K562 (cell line): ENCODE results near the gene ZNF625. TPM values are rescaled to one million over a fixed set of nuclear protein-coding genes. Genes with fewer than 3 reads are reported as not detected.

ENCODE experiments used
- COPS2 ChIP-seq: fragments of 450-650 bp; conservative IDR thresholded peaks from 2 replicates; pipeline ENCODE4 v1.6.1; 2016; ENCODE audit warnings: mild to moderate bottlenecking, moderate library complexity
- DIDO1 ChIP-seq: fragments of 450-650 bp; IDR thresholded peaks from 2 replicates; pipeline ENCODE4 v1.6.1; 2016; ENCODE audit warnings: low read depth, missing biosample characterization, missing genetic modification characterization
- HDAC1 ChIP-seq, 2 experiments: fragments of 450-650 bp; IDR thresholded peaks; 2 replicates each; pipeline ENCODE4 v1.6.1; 2016 to 2017; ENCODE audit warnings: inconsistent platforms in 1 of 2, mild to moderate bottlenecking in 1 of 2, moderate library complexity in 1 of 2
- HNRNPUL1 ChIP-seq: fragments of 200-400 bp; formaldehyde crosslinking; IDR thresholded peaks from 2 replicates; pipeline ENCODE4 v1.6.1; 2017; ENCODE audit warnings: low read length
- KDM4B ChIP-seq, 2 experiments: fragments of 450-650 bp in 1 of 2; sonication (generic) in 1 of 2; IDR thresholded peaks; 2 replicates each; pipeline ENCODE4 v1.6.1; 2016 to 2017; ENCODE audit warnings: borderline replicate concordance in 2 of 2, antibody characterized with exemption in 1 of 2, low read depth in 1 of 2, mild to moderate bottlenecking in 1 of 2
- NONO ChIP-seq, 2 experiments: fragments of 200-400 bp in 1 of 2; fragments of 450-650 bp in 1 of 2; formaldehyde crosslinking in 1 of 2; IDR thresholded peaks; 2 replicates each; pipeline ENCODE4 v1.6.1; 2017; ENCODE audit warnings: low read depth in 2 of 2, mild to moderate bottlenecking in 2 of 2, moderate library complexity in 2 of 2, low read length in 1 of 2
- RBFOX2 ChIP-seq: fragments of 200-400 bp; formaldehyde crosslinking; IDR thresholded peaks from 2 replicates; pipeline ENCODE4 v1.6.1; 2017; ENCODE audit warnings: low read depth, mild to moderate bottlenecking, low read length, moderate library complexity
- U2AF1 ChIP-seq: fragments of 200-400 bp; formaldehyde crosslinking; optimal IDR thresholded peaks from 2 replicates; pipeline ENCODE3; 2017; ENCODE audit warnings: mild to moderate bottlenecking, low read depth, low read length, moderate library complexity
- ZNF165 ChIP-seq: fragments of 250-450 bp; sonication (Bioruptor Pico); IDR thresholded peaks from 2 replicates; pipeline ENCODE4 v1.4.0; 2020; ENCODE audit warnings: borderline replicate concordance
- polyA plus RNA-seq, 8 experiments: library from polyadenylated mRNA; depleted of rRNA in 4 of 8; stranded (reverse) in 5 of 8; unstranded in 3 of 8; fragments of >200 nt; fragmentation: Nextera tagmentation in 2 of 8; fragmentation: Illumina TruSeq in 1 of 8; extraction: Ambion mirVana in 2 of 8; extraction: Trizol in 1 of 8; gene quantifications; 2 replicates each; pipeline versions ENCODE4 v1.2.1 to v1.2.3, GENCODE V29; 2011 to 2014; ENCODE audit warnings: inconsistent platforms in 1 of 8, missing spikeins in 1 of 8
- total RNA-seq, 7 experiments: library from RNA; depleted of rRNA in 6 of 7; stranded (reverse); fragments of >200 nt in 6 of 7; fragmentation: Illumina TruSeq in 2 of 7; extraction: Trizol in 2 of 7; gene quantifications; 2 replicates each; pipeline versions ENCODE4 v1.2.1 to v1.2.3, GENCODE V29; 2011 to 2021; ENCODE audit warnings: low replicate concordance in 1 of 7
- TF ChIP-seq, protein P1 (sequence below), 2 experiments: fragments of 450-650 bp; formaldehyde crosslinking in 1 of 2; IDR thresholded peaks; 2 replicates each; pipeline versions ENCODE4 v1.4.0 to v1.6.1; 2014 to 2020; ENCODE audit warnings: mild to moderate bottlenecking in 2 of 2, borderline replicate concordance in 1 of 2, low read depth in 1 of 2
- TF ChIP-seq, protein P2 (sequence below): fragments of 450-650 bp; formaldehyde crosslinking; IDR thresholded peaks from 2 replicates; pipeline ENCODE4 v1.4.0; 2020; ENCODE audit warnings: mild to moderate bottlenecking, mixed read lengths
- TF ChIP-seq, protein P3 (sequence below): IDR thresholded peaks from 2 replicates; pipeline ENCODE4 v1.6.1; 2012; ENCODE audit warnings: low read depth, low read length, improper control_type of control experiment, borderline replicate concordance
- TF ChIP-seq, protein P4 (sequence below): fragments of 450-650 bp; IDR thresholded peaks from 2 replicates; pipeline ENCODE4 v1.6.1; 2016; ENCODE audit warnings: antibody characterized with exemption

The ZNF625 gene
- total and polyA plus RNA-seq, 9 of the 15 experiments (the other 6 are each of a cell fraction or from before 2014, with no cell fraction given) = 0.07 to 0.09 TPM; not detected in 7

DNA sequence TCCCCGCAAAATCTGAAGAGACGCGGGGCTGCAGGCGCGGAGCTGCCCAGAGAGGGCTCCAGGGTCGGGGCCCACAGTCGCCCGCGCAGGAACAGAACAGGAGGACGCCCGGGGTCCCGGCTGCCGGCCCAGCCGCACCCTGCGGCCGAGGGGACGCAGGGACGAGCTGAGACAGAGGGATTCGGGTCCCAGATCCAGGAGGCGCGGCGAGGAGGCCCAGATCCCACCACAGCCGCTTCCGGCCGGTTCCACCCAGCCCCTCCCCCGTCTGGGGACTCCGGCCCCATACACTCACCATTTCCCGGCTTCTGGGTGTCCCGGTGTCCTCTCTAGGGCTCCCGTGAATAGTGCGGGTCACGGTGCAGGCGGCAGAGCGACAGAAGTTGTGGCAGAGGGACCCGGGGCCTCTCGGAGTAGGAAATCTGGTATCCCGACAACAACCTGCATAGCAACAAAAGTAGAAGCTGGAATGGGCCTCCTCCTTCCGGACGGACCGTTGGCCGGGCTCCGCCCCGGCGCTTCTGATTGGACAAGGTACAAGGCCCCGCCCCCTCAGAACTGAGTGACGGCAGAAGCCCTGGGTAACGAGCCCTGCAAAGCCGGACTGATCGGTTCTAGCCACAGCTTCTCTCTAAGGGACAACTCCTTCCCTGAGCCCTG lies 16.5 kb downstream of the ZNF625 start, which contains the start of gene ZNF20 (continued):
- TF ChIP-seq, protein P1, sequence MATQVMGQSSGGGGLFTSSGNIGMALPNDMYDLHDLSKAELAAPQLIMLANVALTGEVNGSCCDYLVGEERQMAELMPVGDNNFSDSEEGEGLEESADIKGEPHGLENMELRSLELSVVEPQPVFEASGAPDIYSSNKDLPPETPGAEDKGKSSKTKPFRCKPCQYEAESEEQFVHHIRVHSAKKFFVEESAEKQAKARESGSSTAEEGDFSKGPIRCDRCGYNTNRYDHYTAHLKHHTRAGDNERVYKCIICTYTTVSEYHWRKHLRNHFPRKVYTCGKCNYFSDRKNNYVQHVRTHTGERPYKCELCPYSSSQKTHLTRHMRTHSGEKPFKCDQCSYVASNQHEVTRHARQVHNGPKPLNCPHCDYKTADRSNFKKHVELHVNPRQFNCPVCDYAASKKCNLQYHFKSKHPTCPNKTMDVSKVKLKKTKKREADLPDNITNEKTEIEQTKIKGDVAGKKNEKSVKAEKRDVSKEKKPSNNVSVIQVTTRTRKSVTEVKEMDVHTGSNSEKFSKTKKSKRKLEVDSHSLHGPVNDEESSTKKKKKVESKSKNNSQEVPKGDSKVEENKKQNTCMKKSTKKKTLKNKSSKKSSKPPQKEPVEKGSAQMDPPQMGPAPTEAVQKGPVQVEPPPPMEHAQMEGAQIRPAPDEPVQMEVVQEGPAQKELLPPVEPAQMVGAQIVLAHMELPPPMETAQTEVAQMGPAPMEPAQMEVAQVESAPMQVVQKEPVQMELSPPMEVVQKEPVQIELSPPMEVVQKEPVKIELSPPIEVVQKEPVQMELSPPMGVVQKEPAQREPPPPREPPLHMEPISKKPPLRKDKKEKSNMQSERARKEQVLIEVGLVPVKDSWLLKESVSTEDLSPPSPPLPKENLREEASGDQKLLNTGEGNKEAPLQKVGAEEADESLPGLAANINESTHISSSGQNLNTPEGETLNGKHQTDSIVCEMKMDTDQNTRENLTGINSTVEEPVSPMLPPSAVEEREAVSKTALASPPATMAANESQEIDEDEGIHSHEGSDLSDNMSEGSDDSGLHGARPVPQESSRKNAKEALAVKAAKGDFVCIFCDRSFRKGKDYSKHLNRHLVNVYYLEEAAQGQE (IDR thresholded peaks at IDR 0.05; ENCODE audit: borderline replicate concordance) = peak; percentile 87
- TF ChIP-seq, protein P1 (CRISPR knock-in tag; IDR thresholded peaks at IDR 0.05; ENCODE audit: low read depth) = no peak
- TF ChIP-seq, protein P2, sequence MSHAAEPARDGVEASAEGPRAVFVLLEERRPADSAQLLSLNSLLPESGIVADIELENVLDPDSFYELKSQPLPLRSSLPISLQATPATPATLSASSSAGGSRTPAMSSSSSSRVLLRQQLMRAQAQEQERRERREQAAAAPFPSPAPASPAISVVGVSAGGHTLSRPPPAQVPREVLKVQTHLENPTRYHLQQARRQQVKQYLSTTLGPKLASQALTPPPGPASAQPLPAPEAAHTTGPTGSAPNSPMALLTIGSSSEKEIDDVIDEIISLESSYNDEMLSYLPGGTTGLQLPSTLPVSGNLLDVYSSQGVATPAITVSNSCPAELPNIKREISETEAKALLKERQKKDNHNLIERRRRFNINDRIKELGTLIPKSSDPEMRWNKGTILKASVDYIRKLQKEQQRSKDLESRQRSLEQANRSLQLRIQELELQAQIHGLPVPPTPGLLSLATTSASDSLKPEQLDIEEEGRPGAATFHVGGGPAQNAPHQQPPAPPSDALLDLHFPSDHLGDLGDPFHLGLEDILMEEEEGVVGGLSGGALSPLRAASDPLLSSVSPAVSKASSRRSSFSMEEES (CRISPR knock-in tag) = no peak
- TF ChIP-seq HNRNPUL1 (no peak), HDAC1 (IDR thresholded peaks at IDR 0.05) (peak in 1 of 2 experiments; percentile 41; a peak in 1 of 4 replicates), NONO (IDR thresholded peaks at IDR 0.05; ENCODE audit: low read depth in 2 of 2, low read length in 1 of 2) (no peak), KDM4B (IDR thresholded peaks at IDR 0.05; ENCODE audit: borderline replicate concordance in 2 of 2, low read depth in 1 of 2) (no peak), COPS2 (no peak), ZNF165 (CRISPR knock-in tag) (no peak), DIDO1 (tag) (no peak), U2AF1 (no peak), RBFOX2 (peak; percentile 73)
- TF ChIP-seq, protein P3, sequence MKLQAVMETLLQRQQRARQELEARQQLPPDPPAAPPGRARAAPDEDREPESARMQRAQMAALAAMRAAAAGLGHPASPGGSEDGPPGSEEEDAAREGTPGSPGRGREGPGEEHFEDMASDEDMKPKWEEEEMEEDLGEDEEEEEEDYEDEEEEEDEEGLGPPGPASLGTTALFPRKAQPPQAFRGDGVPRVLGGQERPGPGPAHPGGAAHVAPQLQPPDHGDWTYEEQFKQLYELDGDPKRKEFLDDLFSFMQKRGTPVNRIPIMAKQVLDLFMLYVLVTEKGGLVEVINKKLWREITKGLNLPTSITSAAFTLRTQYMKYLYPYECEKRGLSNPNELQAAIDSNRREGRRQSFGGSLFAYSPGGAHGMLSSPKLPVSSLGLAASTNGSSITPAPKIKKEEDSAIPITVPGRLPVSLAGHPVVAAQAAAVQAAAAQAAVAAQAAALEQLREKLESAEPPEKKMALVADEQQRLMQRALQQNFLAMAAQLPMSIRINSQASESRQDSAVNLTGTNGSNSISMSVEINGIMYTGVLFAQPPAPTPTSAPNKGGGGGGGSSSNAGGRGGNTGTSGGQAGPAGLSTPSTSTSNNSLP = no peak
- TF ChIP-seq, protein P4, sequence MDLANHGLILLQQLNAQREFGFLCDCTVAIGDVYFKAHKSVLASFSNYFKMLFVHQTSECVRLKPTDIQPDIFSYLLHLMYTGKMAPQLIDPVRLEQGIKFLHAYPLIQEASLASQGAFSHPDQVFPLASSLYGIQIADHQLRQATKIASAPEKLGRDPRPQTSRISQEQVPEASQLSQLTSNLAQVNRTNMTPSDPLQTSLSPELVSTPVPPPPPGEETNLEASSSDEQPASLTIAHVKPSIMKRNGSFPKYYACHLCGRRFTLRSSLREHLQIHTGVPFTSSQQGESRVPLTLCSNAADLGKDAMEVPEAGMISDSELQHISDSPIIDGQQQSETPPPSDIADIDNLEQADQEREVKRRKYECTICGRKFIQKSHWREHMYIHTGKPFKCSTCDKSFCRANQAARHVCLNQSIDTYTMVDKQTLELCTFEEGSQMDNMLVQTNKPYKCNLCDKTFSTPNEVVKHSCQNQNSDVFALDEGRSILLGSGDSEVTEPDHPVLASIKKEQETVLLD = no peak
